WTC11 (cell line): ENCODE data around the gene GALNT16.

ENCODE experiments used
- ETV6 ChIP-seq: sonication (generic); formaldehyde crosslinking; IDR thresholded peaks from 2 replicates; pipeline ENCODE4 v1.8.1; 2022; ENCODE audit warnings: mild to moderate bottlenecking, missing genetic modification reagents
- FOXK1 ChIP-seq: sonication (generic); formaldehyde crosslinking; IDR thresholded peaks from 2 replicates; pipeline ENCODE4 v1.8.0; 2022; ENCODE audit warnings: mild to moderate bottlenecking, moderate library complexity, missing genetic modification reagents
- JUN ChIP-seq: sonication (generic); formaldehyde crosslinking; IDR thresholded peaks from 2 replicates; pipeline ENCODE4 v1.8.0; 2023; ENCODE audit warnings: mild to moderate bottlenecking, missing genetic modification reagents
- SMAD3 ChIP-seq: sonication (generic); formaldehyde crosslinking; IDR thresholded peaks from 2 replicates; pipeline ENCODE4 v1.8.0; 2022; ENCODE audit warnings: missing genetic modification reagents, mild to moderate bottlenecking, borderline replicate concordance
- TEAD1 ChIP-seq: sonication (generic); formaldehyde crosslinking; IDR thresholded peaks from 2 replicates; pipeline ENCODE4 v1.8.0; 2022; ENCODE audit warnings: mild to moderate bottlenecking, missing genetic modification reagents
- TP53 ChIP-seq: sonication (generic); formaldehyde crosslinking; IDR thresholded peaks from 2 replicates; pipeline ENCODE4 v1.8.1; 2023; ENCODE audit warnings: mild to moderate bottlenecking, missing genetic modification reagents
- TF ChIP-seq, protein P1 (sequence below): fragments of 200-600 bp; IDR thresholded peaks from 2 replicates; pipeline ENCODE4 v1.8.0; 2022; ENCODE audit warnings: antibody characterized with exemption
- TF ChIP-seq, protein P2 (sequence below): sonication (generic); formaldehyde crosslinking; conservative IDR thresholded peaks from 2 replicates; pipeline ENCODE4 v1.8.1; 2023; ENCODE audit warnings: mild to moderate bottlenecking, low read depth, missing genetic modification reagents, moderate library complexity
- TF ChIP-seq, protein P3 (sequence below): sonication (generic); formaldehyde crosslinking; IDR thresholded peaks from 2 replicates; pipeline ENCODE4 v1.8.1; 2023; ENCODE audit warnings: mild to moderate bottlenecking, missing genetic modification reagents, moderate library complexity
- TF ChIP-seq, protein P4 (sequence below): sonication (generic); formaldehyde crosslinking; IDR thresholded peaks from 2 replicates; pipeline ENCODE4 v1.8.1; 2023; ENCODE audit warnings: mild to moderate bottlenecking, missing genetic modification reagents
- TF ChIP-seq, protein P5 (sequence below): sonication (generic); formaldehyde crosslinking; IDR thresholded peaks from 2 replicates; pipeline ENCODE4 v1.8.0; 2022; ENCODE audit warnings: mild to moderate bottlenecking, missing genetic modification reagents
- TF ChIP-seq, protein P6 (sequence below): sonication (generic); formaldehyde crosslinking; IDR thresholded peaks from 2 replicates; pipeline ENCODE4 v1.8.0; 2022; ENCODE audit warnings: mild to moderate bottlenecking, missing genetic modification reagents
- TF ChIP-seq, protein P7 (sequence below): sonication (generic); formaldehyde crosslinking; IDR thresholded peaks from 2 replicates; pipeline ENCODE4 v1.8.1; 2023; ENCODE audit warnings: mild to moderate bottlenecking, missing genetic modification reagents

DNA sequence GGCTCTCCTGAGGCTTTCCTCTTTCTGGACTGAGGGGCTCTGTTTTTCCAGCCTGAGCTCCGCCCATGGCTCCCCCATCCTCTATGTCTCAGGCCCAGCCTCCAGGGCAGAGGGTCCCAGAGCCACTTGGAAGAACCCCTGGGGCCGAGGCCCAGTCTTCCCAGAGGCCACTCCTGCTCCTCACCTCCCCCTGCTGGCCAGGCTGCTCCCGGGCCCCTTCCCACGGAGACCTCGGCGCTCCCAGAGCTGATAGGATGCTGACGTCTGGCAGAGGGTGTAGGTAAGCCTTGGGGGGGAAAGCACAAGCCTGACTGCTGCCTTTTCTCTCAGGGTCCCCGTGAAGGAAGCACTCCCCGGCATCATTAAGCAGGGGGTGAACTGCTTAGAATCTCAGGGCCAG lies 86.8 kb downstream of the GALNT16 start:
- TF ChIP-seq ETV6 (CRISPR knock-in tag) (0 out of 2 replicates have a peak, but pooled peaks have one; percentile 17), FOXK1 (CRISPR knock-in tag) (no peak), SMAD3 (CRISPR knock-in tag) (no peak), TP53 (no peak), TEAD1 (no peak), JUN (CRISPR knock-in tag) (no peak)
- TF ChIP-seq, protein P1, sequence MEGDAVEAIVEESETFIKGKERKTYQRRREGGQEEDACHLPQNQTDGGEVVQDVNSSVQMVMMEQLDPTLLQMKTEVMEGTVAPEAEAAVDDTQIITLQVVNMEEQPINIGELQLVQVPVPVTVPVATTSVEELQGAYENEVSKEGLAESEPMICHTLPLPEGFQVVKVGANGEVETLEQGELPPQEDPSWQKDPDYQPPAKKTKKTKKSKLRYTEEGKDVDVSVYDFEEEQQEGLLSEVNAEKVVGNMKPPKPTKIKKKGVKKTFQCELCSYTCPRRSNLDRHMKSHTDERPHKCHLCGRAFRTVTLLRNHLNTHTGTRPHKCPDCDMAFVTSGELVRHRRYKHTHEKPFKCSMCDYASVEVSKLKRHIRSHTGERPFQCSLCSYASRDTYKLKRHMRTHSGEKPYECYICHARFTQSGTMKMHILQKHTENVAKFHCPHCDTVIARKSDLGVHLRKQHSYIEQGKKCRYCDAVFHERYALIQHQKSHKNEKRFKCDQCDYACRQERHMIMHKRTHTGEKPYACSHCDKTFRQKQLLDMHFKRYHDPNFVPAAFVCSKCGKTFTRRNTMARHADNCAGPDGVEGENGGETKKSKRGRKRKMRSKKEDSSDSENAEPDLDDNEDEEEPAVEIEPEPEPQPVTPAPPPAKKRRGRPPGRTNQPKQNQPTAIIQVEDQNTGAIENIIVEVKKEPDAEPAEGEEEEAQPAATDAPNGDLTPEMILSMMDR = peak; percentile 61
- TF ChIP-seq, protein P2, sequence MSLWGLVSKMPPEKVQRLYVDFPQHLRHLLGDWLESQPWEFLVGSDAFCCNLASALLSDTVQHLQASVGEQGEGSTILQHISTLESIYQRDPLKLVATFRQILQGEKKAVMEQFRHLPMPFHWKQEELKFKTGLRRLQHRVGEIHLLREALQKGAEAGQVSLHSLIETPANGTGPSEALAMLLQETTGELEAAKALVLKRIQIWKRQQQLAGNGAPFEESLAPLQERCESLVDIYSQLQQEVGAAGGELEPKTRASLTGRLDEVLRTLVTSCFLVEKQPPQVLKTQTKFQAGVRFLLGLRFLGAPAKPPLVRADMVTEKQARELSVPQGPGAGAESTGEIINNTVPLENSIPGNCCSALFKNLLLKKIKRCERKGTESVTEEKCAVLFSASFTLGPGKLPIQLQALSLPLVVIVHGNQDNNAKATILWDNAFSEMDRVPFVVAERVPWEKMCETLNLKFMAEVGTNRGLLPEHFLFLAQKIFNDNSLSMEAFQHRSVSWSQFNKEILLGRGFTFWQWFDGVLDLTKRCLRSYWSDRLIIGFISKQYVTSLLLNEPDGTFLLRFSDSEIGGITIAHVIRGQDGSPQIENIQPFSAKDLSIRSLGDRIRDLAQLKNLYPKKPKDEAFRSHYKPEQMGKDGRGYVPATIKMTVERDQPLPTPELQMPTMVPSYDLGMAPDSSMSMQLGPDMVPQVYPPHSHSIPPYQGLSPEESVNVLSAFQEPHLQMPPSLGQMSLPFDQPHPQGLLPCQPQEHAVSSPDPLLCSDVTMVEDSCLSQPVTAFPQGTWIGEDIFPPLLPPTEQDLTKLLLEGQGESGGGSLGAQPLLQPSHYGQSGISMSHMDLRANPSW = no peak
- TF ChIP-seq, protein P3, sequence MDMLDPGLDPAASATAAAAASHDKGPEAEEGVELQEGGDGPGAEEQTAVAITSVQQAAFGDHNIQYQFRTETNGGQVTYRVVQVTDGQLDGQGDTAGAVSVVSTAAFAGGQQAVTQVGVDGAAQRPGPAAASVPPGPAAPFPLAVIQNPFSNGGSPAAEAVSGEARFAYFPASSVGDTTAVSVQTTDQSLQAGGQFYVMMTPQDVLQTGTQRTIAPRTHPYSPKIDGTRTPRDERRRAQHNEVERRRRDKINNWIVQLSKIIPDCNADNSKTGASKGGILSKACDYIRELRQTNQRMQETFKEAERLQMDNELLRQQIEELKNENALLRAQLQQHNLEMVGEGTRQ (CRISPR knock-in tag) = no peak
- TF ChIP-seq, protein P4, sequence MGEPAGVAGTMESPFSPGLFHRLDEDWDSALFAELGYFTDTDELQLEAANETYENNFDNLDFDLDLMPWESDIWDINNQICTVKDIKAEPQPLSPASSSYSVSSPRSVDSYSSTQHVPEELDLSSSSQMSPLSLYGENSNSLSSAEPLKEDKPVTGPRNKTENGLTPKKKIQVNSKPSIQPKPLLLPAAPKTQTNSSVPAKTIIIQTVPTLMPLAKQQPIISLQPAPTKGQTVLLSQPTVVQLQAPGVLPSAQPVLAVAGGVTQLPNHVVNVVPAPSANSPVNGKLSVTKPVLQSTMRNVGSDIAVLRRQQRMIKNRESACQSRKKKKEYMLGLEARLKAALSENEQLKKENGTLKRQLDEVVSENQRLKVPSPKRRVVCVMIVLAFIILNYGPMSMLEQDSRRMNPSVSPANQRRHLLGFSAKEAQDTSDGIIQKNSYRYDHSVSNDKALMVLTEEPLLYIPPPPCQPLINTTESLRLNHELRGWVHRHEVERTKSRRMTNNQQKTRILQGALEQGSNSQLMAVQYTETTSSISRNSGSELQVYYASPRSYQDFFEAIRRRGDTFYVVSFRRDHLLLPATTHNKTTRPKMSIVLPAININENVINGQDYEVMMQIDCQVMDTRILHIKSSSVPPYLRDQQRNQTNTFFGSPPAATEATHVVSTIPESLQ (CRISPR knock-in tag) = no peak
- TF ChIP-seq, protein P5, sequence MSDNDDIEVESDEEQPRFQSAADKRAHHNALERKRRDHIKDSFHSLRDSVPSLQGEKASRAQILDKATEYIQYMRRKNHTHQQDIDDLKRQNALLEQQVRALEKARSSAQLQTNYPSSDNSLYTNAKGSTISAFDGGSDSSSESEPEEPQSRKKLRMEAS = no peak
- TF ChIP-seq, protein P6, sequence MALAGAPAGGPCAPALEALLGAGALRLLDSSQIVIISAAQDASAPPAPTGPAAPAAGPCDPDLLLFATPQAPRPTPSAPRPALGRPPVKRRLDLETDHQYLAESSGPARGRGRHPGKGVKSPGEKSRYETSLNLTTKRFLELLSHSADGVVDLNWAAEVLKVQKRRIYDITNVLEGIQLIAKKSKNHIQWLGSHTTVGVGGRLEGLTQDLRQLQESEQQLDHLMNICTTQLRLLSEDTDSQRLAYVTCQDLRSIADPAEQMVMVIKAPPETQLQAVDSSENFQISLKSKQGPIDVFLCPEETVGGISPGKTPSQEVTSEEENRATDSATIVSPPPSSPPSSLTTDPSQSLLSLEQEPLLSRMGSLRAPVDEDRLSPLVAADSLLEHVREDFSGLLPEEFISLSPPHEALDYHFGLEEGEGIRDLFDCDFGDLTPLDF = no peak
- TF ChIP-seq, protein P7, sequence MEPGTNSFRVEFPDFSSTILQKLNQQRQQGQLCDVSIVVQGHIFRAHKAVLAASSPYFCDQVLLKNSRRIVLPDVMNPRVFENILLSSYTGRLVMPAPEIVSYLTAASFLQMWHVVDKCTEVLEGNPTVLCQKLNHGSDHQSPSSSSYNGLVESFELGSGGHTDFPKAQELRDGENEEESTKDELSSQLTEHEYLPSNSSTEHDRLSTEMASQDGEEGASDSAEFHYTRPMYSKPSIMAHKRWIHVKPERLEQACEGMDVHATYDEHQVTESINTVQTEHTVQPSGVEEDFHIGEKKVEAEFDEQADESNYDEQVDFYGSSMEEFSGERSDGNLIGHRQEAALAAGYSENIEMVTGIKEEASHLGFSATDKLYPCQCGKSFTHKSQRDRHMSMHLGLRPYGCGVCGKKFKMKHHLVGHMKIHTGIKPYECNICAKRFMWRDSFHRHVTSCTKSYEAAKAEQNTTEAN (CRISPR knock-in tag) = no peak
